ENCODE data around the gene SLC7A5. TPM values are rescaled to one million over a fixed set of nuclear protein-coding genes. Genes with fewer than 3 reads are reported as not detected.

The SLC7A5 gene
- total and polyA plus RNA-seq, 2 of the 13 experiments (the other 11 are each of a cell fraction or from before 2014, with no cell fraction given) = 79.6 to 155 TPM

DNA sequence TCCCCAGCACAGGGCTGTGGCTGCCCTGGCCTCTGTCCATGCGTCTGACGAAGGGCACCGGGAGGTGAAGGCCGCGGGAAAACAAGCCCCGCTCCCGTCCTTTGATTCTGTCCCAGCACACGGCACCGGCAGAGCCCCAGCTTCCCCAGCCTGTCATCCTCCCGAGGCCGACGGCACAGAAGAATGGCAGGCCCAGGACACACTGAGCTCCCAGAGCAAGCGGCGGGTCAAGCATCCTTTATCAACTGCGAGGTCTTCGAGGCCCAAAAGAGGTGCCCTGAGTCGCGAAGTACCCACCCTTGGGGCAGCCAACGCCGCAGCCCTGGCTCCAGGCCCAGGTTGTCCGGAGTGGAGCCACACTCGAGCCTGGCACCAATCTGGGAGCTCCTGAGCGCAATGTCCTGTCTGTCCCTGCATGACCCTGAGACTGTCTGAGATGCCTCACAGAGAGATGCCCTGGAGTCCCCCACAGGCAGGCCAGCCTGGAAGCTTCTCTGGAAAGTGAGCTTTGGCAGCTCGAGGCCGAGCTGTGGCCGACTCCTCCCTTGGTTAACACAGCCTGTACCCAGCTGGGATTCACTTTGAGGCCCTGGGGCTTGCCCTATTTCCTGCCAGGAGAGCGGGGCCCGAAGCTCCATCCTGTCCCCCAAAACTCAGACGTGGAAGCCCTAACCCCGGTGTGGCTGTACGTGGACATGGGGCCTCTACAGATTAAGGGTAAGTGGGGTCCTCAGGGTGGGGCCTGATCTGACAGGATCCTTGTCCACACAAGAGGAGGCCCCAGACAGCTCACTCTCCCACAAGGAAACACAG, 23.3 kb downstream of the SLC7A5 start (continued):
- no peak for TF ChIP-seq TERF1 (CRISPR knock-in tag; IDR thresholded peaks at IDR 0.05)
- TF ChIP-seq, protein P1, sequence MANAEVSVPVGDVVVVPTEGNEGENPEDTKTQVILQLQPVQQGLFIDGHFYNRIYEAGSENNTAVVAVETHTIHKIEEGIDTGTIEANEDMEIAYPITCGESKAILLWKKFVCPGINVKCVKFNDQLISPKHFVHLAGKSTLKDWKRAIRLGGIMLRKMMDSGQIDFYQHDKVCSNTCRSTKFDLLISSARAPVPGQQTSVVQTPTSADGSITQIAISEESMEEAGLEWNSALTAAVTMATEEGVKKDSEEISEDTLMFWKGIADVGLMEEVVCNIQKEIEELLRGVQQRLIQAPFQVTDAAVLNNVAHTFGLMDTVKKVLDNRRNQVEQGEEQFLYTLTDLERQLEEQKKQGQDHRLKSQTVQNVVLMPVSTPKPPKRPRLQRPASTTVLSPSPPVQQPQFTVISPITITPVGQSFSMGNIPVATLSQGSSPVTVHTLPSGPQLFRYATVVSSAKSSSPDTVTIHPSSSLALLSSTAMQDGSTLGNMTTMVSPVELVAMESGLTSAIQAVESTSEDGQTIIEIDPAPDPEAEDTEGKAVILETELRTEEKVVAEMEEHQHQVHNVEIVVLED (CRISPR knock-in tag; IDR thresholded peaks at IDR 0.05; ENCODE audit: borderline replicate concordance) = no peak
- TF ChIP-seq KDM2A (CRISPR knock-in tag; IDR thresholded peaks at IDR 0.05; ENCODE audit: borderline replicate concordance, low read depth) = 0 out of 2 replicates have a peak, but pooled peaks have one; percentile 21
- TF ChIP-seq POLR2AphosphoS5 (IDR thresholded peaks at IDR 0.05; ENCODE audit: low read depth, low read length) = peak; percentile 15; the same call in 1 of the 2 replicates
- no peak for TF ChIP-seq ZNF264 (CRISPR knock-in tag; IDR thresholded peaks at IDR 0.05)
- no peak for TF ChIP-seq CHD4 (IDR thresholded peaks at IDR 0.05; ENCODE audit: borderline replicate concordance, low read length)
- TF ChIP-seq, protein P2, sequence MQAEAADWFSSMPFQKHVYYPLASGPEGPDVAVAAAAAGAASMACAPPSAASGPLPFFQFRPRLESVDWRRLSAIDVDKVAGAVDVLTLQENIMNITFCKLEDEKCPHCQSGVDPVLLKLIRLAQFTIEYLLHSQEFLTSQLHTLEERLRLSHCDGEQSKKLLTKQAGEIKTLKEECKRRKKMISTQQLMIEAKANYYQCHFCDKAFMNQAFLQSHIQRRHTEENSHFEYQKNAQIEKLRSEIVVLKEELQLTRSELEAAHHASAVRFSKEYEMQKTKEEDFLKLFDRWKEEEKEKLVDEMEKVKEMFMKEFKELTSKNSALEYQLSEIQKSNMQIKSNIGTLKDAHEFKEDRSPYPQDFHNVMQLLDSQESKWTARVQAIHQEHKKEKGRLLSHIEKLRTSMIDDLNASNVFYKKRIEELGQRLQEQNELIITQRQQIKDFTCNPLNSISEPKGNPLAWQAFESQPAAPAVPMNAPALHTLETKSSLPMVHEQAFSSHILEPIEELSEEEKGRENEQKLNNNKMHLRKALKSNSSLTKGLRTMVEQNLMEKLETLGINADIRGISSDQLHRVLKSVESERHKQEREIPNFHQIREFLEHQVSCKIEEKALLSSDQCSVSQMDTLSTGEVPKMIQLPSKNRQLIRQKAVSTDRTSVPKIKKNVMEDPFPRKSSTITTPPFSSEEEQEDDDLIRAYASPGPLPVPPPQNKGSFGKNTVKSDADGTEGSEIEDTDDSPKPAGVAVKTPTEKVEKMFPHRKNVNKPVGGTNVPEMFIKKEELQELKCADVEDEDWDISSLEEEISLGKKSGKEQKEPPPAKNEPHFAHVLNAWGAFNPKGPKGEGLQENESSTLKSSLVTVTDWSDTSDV (CRISPR knock-in tag; IDR thresholded peaks at IDR 0.05) = 0 out of 2 replicates have a peak, but pooled peaks have one; percentile 43
- TF ChIP-seq, protein P3, sequence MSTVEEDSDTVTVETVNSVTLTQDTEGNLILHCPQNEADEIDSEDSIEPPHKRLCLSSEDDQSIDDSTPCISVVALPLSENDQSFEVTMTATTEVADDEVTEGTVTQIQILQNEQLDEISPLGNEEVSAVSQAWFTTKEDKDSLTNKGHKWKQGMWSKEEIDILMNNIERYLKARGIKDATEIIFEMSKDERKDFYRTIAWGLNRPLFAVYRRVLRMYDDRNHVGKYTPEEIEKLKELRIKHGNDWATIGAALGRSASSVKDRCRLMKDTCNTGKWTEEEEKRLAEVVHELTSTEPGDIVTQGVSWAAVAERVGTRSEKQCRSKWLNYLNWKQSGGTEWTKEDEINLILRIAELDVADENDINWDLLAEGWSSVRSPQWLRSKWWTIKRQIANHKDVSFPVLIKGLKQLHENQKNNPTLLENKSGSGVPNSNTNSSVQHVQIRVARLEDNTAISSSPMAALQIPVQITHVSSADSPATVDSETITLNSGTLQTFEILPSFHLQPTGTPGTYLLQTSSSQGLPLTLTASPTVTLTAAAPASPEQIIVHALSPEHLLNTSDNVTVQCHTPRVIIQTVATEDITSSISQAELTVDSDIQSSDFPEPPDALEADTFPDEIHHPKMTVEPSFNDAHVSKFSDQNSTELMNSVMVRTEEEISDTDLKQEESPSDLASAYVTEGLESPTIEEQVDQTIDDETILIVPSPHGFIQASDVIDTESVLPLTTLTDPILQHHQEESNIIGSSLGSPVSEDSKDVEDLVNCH (CRISPR knock-in tag; IDR thresholded peaks at IDR 0.05) = 0 out of 2 replicates have a peak, but pooled peaks have one; percentile 46
- TF ChIP-seq JUN (CRISPR knock-in tag; IDR thresholded peaks at IDR 0.05) = no peak
- TF ChIP-seq, protein P4, sequence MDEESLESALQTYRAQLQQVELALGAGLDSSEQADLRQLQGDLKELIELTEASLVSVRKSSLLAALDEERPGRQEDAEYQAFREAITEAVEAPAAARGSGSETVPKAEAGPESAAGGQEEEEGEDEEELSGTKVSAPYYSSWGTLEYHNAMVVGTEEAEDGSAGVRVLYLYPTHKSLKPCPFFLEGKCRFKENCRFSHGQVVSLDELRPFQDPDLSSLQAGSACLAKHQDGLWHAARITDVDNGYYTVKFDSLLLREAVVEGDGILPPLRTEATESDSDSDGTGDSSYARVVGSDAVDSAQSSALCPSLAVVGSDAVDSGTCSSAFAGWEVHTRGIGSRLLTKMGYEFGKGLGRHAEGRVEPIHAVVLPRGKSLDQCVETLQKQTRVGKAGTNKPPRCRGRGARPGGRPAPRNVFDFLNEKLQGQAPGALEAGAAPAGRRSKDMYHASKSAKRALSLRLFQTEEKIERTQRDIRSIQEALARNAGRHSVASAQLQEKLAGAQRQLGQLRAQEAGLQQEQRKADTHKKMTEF (CRISPR knock-in tag; IDR thresholded peaks at IDR 0.05) = no peak
- TF ChIP-seq MXD3 (CRISPR knock-in tag; IDR thresholded peaks at IDR 0.05) = no peak
- no peak for TF ChIP-seq ZBTB2 (CRISPR knock-in tag; IDR thresholded peaks at IDR 0.05; ENCODE audit: low read depth)
- peak; percentile 47; the same call in 1 of the 2 replicates for TF ChIP-seq MED1 (CRISPR knock-in tag; IDR thresholded peaks at IDR 0.05)
